ENCODE results near the gene UBLCP1. TPM values are rescaled to one million over a fixed set of nuclear protein-coding genes. Genes with fewer than 3 reads are reported as not detected.
"Not testable (repeated sequence)": the region's sequence is repeated elsewhere in the genome, so short reads cannot be mapped to it uniquely, and the experiment has no call there.

UBLCP1 gene
- total RNA-seq, 1 donor from 2014 or later: 25.2 TPM

GRCh38 chr5:159258361-159258760 is 4.7 kb upstream of the UBLCP1 start:
- Mint-ChIP-seq H3K27me3 (ENCODE audit: low read depth) (peaks cover 18% of the 10 kb centered on the region), H3K9me3 (no peaks in the 10 kb centered on the region), H3K36me3 (ENCODE audit: low read depth) (peaks cover 3% of the 10 kb centered on the region), H3K4me1 (ENCODE audit: low read depth) (peaks cover 14% of the 10 kb centered on the region), H3K27ac (no peak overlapping the region), H3K4me3 (ENCODE audit: low read depth) (no peak overlapping the region)
- intact Hi-C loops (cut with micrococcal nuclease): no loop called here
- no peak for DNase-seq (ENCODE audit: low spot score)

GRCh38 chr5:159260212-159260611 is 2.9 kb upstream of the UBLCP1 start:
- H3K4me3 Mint-ChIP-seq (ENCODE audit: low read depth); DNase-seq (ENCODE audit: low spot score); H3K9me3 Mint-ChIP-seq; H3K27ac Mint-ChIP-seq: not testable (repeated sequence)
- intact Hi-C loops (cut with micrococcal nuclease): loop anchor here (5.0 kb wide), 2 partner anchors 83 to 438 kb away; no protein-coding TSS in a partner anchor
- Mint-ChIP-seq H3K36me3 (ENCODE audit: low read depth) (peaks cover 12% of the 10 kb centered on the region), H3K4me1 (ENCODE audit: low read depth) (peaks cover 22% of the 10 kb centered on the region), H3K27me3 (ENCODE audit: low read depth) (peaks cover 16% of the 10 kb centered on the region)

GRCh38 chr5:159262472-159262858 is 625 bp upstream of the UBLCP1 start:
- Mint-ChIP-seq H3K4me3 (ENCODE audit: low read depth) (peak overlapping the region; percentile 96), H3K36me3 (ENCODE audit: low read depth) (peaks cover 33% of the 10 kb centered on the region)
- DNase-seq (ENCODE audit: low spot score): no peak

GRCh38 chr5:159263569-159263905 is 447 bp downstream of the UBLCP1 start:
- peak overlapping the region; percentile 78 for H3K27ac Mint-ChIP-seq
- peaks cover 41% of the 10 kb centered on the region for H3K36me3 Mint-ChIP-seq (ENCODE audit: low read depth)
- H3K9me3 Mint-ChIP-seq: peaks cover 17% of the 10 kb centered on the region
- DNase-seq (ENCODE audit: low spot score): no peak
- intact Hi-C loops (cut with micrococcal nuclease): loop anchor here (1.0 to 5.0 kb wide), 7 partner anchors 23 to 856 kb away; partner anchors contain the start of gene PWWP2A
- peaks cover 6% of the 10 kb centered on the region for H3K27me3 Mint-ChIP-seq (ENCODE audit: low read depth)
- peaks cover 25% of the 10 kb centered on the region for H3K4me1 Mint-ChIP-seq (ENCODE audit: low read depth)
- peak overlapping the region; percentile 96 for H3K4me3 Mint-ChIP-seq (ENCODE audit: low read depth)

More at GRCh38 chr5:159262472-159262858, 625 bp upstream of the UBLCP1 start:
- Mint-ChIP-seq H3K4me1 (ENCODE audit: low read depth) (peaks cover 22% of the 10 kb centered on the region), H3K27ac (peak overlapping the region; percentile 96), H3K27me3 (ENCODE audit: low read depth) (peaks cover 6% of the 10 kb centered on the region), H3K9me3 (peaks cover 12% of the 10 kb centered on the region)
- intact Hi-C loops (cut with micrococcal nuclease): loop anchor here (2.0 to 5.0 kb wide), 5 partner anchors 22 to 440 kb away; no protein-coding TSS in a partner anchor

- H3K4me3 Mint-ChIP-seq (ENCODE audit: low read depth); DNase-seq (ENCODE audit: low spot score); H3K27ac Mint-ChIP-seq; intact Hi-C loops (cut with micrococcal nuclease); H3K27me3 Mint-ChIP-seq (ENCODE audit: low read depth): not testable (repeated sequence)
- Mint-ChIP-seq H3K4me1 (ENCODE audit: low read depth) (peaks cover 27% of the 10 kb centered on the region), H3K36me3 (ENCODE audit: low read depth) (peaks cover 65% of the 10 kb centered on the region), H3K9me3 (peaks cover 17% of the 10 kb centered on the region)
Measured at GRCh38 chr5:159266764-159267163, 3.7 kb downstream of the UBLCP1 start.

- DNase-seq (ENCODE audit: low spot score): no peak
- Mint-ChIP-seq H3K36me3 (ENCODE audit: low read depth) (peaks cover 67% of the 10 kb centered on the region), H3K4me1 (ENCODE audit: low read depth) (peaks cover 9% of the 10 kb centered on the region), H3K27ac (no peak overlapping the region), H3K4me3 (ENCODE audit: low read depth) (no peak overlapping the region), H3K27me3 (ENCODE audit: low read depth) (no peaks in the 10 kb centered on the region), H3K9me3 (peaks cover 17% of the 10 kb centered on the region)
- intact Hi-C loops (cut with micrococcal nuclease): no loop called here
Measured at GRCh38 chr5:159269723-159270122, 6.6 kb downstream of the UBLCP1 start.

GRCh38 chr5:159273923-159274322 is 10.8 kb downstream of the UBLCP1 start:
- DNase-seq (ENCODE audit: low spot score): no peak
- H3K9me3 Mint-ChIP-seq: no peaks in the 10 kb centered on the region
- no peak overlapping the region for H3K4me3 Mint-ChIP-seq (ENCODE audit: low read depth)
- H3K36me3 Mint-ChIP-seq (ENCODE audit: low read depth): peaks cover 61% of the 10 kb centered on the region
- peaks cover 12% of the 10 kb centered on the region for H3K4me1 Mint-ChIP-seq (ENCODE audit: low read depth)
- intact Hi-C loops (cut with micrococcal nuclease): no loop called here
- H3K27ac Mint-ChIP-seq: no peak overlapping the region
- H3K27me3 Mint-ChIP-seq (ENCODE audit: low read depth): no peaks in the 10 kb centered on the region

GRCh38 chr5:159274676-159275075 is 11.6 kb downstream of the UBLCP1 start:
- Mint-ChIP-seq H3K4me1 (ENCODE audit: low read depth) (peaks cover 11% of the 10 kb centered on the region), H3K4me3 (ENCODE audit: low read depth) (no peak overlapping the region), H3K36me3 (ENCODE audit: low read depth) (peaks cover 61% of the 10 kb centered on the region), H3K9me3 (no peaks in the 10 kb centered on the region), H3K27ac (no peak overlapping the region), H3K27me3 (ENCODE audit: low read depth) (no peaks in the 10 kb centered on the region)
- DNase-seq (ENCODE audit: low spot score): no peak
- intact Hi-C loops (cut with micrococcal nuclease): no loop called here

GRCh38 chr5:159286420-159287035 is 23.4 kb downstream of the UBLCP1 start:
- H3K27me3 Mint-ChIP-seq (ENCODE audit: low read depth): peaks cover 5% of the 10 kb centered on the region
- intact Hi-C loops (cut with micrococcal nuclease): loop anchor here (2.0 to 5.0 kb wide), 2 partner anchors 631 to 700 kb away; partner anchors contain the start of gene ADRA1B
- no peaks in the 10 kb centered on the region for H3K9me3 Mint-ChIP-seq
- DNase-seq (ENCODE audit: low spot score): no peak
- H3K4me3 Mint-ChIP-seq (ENCODE audit: low read depth): no peak overlapping the region
- H3K36me3 Mint-ChIP-seq (ENCODE audit: low read depth): peaks cover 10% of the 10 kb centered on the region
- no peaks in the 10 kb centered on the region for H3K4me1 Mint-ChIP-seq (ENCODE audit: low read depth)
- H3K27ac Mint-ChIP-seq: no peak overlapping the region

GRCh38 chr5:159290741-159291140 is 27.7 kb downstream of the UBLCP1 start:
- Mint-ChIP-seq H3K27ac (no peak overlapping the region), H3K4me1 (ENCODE audit: low read depth) (no peaks in the 10 kb centered on the region), H3K36me3 (ENCODE audit: low read depth) (peaks cover 4% of the 10 kb centered on the region), H3K4me3 (ENCODE audit: low read depth) (no peak overlapping the region), H3K9me3 (no peaks in the 10 kb centered on the region), H3K27me3 (ENCODE audit: low read depth) (peaks cover 10% of the 10 kb centered on the region)
- intact Hi-C loops (cut with micrococcal nuclease): no loop called here
- no peak for DNase-seq (ENCODE audit: low spot score)

GRCh38 chr5:159294921-159295320 is 31.8 kb downstream of the UBLCP1 start:
- Mint-ChIP-seq H3K27ac (no peak overlapping the region), H3K36me3 (ENCODE audit: low read depth) (no peaks in the 10 kb centered on the region), H3K4me1 (ENCODE audit: low read depth) (no peaks in the 10 kb centered on the region), H3K9me3 (peaks cover 17% of the 10 kb centered on the region), H3K4me3 (ENCODE audit: low read depth) (no peak overlapping the region), H3K27me3 (ENCODE audit: low read depth) (peaks cover 8% of the 10 kb centered on the region)
- no peak for DNase-seq (ENCODE audit: low spot score)
- intact Hi-C loops (cut with micrococcal nuclease): no loop called here

- intact Hi-C loops (cut with micrococcal nuclease); H3K36me3 Mint-ChIP-seq (ENCODE audit: low read depth); DNase-seq (ENCODE audit: low spot score); H3K27ac Mint-ChIP-seq; H3K4me1 Mint-ChIP-seq (ENCODE audit: low read depth); H3K4me3 Mint-ChIP-seq (ENCODE audit: low read depth); H3K27me3 Mint-ChIP-seq (ENCODE audit: low read depth): not testable (repeated sequence)
- H3K9me3 Mint-ChIP-seq: peaks cover 21% of the 10 kb centered on the region
Measured at GRCh38 chr5:159297300-159297699, 34.2 kb downstream of the UBLCP1 start.

GRCh38 chr5:159301466-159301865 is 38.4 kb downstream of the UBLCP1 start:
- Mint-ChIP-seq H3K4me3 (ENCODE audit: low read depth) (no peak overlapping the region), H3K4me1 (ENCODE audit: low read depth) (no peaks in the 10 kb centered on the region), H3K27ac (no peak overlapping the region), H3K9me3 (peaks cover 33% of the 10 kb centered on the region), H3K36me3 (ENCODE audit: low read depth) (no peaks in the 10 kb centered on the region), H3K27me3 (ENCODE audit: low read depth) (peaks cover 11% of the 10 kb centered on the region)
- DNase-seq (ENCODE audit: low spot score): no peak
- intact Hi-C loops (cut with micrococcal nuclease): no loop called here

Measured in activated T-helper 2 cell treated with anti-CD3 and anti-CD28 coated beads, Interferon-gamma antibody, Interleukin-2, Interleukin-4, amounts not matched to agents 10 μg/mL and 5 μg/mL and 100 μg/mL, durations not matched to agents 14 hours and 24 hours and 36 hours (primary cell).